ENCODE data around the gene FAM53B. TPM values are rescaled to one million over a fixed set of nuclear protein-coding genes. Genes with fewer than 3 reads are reported as not detected.
A peak's percentile ranks its signal among the peaks of the same experiment; 100 is the strongest.
"Not testable (repeated sequence)": the region's sequence is repeated elsewhere in the genome, so short reads cannot be mapped to it uniquely, and the experiment has no call there.

Gene FAM53B
- total RNA-seq, 1 donor from 2014 or later = 38.1 TPM

DNA sequence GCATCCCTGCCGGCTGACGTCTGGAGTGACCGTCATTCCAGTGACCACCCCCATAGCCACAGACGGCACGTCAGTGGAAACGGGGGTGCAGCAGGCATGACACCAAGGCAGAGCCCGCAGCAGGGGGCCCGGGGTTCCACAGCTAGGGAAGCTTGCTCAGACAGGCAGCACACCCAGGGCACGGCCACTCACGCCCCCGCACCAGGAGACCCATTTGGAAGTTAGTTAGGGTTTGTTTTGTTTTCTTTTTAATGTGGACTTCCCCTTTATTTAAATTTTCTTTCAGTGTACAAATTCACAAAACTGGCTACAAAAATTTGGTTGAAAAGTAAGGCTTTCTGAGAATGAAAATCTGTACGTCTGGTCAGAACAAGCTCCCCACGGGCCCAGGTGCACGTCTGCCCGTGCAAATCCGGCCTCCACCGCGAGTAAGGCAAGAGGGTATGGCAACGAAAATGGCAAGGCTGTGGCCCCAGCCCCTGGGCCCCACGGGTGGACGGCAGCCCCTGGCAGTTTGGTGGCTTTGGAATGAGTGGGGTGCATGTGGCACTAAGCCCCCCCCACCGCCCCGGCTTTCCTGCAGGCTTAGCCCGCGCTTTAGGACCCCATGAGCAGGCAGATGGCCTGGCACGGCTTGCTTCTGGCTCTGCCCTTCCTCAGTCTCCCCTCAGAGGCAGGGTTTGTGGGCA lies 124.2 kb downstream of the FAM53B start:
- no peak for ATAC-seq (ENCODE audit: poor library complexity)
- no peak for DNase-seq
- intact Hi-C loops (cut with DNase I) = loop anchor here (5.0 kb wide), 1 partner anchor 78 kb away; no protein-coding TSS in a partner anchor

DNA sequence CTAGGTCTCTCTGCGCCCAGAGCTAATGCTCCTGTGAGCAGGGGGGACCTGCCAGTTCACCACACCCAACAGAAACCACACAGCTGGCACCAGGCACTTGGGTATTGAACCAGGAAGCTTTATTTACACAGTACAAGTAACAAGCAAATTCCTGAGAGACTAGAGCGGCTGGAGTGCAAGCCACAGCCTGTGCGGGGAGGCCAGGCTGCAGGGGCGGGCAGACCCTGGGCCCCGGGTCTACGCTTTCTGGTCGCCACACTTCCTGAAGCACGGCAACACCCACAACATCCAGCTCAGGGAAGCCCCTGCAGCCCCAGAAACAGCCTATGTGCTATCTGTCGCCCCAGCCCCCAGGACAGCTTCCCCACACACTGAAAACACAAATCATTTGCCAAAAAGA lies 125.0 kb downstream of the FAM53B start:
- intact Hi-C loops (cut with DNase I) = no loop called here
- ATAC-seq (ENCODE audit: poor library complexity) (no peak), DNase-seq (no peak)

DNA sequence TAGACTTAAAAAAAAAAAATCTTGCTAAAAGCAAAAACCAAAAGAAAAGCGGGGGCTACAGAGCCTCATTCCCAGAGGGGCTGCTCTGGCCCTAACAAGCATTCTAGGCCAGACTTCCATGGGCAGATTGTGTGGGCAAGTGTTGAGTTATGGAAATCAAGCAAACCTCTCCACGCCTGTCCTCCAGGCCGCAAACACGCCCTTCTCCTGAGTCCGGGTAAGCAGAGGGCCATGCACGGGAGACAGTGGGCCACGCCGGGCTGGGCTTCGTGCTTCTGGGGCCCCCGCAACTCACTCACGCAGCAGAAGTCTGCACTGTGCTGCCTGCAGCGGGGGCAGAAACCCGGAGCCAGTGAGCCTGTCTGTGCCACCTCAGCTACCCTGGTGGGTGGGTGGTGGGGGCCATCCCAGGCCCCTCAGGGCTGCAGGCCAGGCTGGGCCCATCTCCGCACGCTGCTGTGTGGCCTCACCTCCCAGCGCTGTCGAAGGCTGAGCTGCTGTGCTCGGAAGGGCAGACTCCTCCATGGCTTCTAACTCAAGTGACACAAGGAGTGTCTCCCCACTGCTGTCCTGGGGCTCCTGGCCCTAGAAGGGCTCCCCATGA lies 125.6 kb downstream of the FAM53B start:
- intact Hi-C loops (cut with DNase I) = no loop called here
- no peak for DNase-seq
- no peak for ATAC-seq (ENCODE audit: poor library complexity)

DNA sequence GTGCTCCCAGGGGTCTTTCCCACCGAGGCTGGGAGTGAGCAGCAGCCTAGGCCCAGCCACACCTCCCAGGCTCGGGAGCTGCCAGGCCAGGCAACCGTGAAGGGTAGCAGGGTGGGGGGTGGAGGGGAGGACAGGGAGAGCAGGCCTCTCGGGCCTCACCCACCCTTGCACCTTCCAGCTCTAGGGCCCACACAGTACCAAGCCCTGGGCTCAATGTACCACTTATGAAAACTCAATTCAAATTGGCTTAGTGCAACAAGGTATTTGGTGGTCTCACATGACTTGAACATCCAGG lies 127.4 kb downstream of the FAM53B start:
- no peak for ATAC-seq (ENCODE audit: poor library complexity)
- no peak for DNase-seq
- intact Hi-C loops (cut with DNase I) = no loop called here

DNA sequence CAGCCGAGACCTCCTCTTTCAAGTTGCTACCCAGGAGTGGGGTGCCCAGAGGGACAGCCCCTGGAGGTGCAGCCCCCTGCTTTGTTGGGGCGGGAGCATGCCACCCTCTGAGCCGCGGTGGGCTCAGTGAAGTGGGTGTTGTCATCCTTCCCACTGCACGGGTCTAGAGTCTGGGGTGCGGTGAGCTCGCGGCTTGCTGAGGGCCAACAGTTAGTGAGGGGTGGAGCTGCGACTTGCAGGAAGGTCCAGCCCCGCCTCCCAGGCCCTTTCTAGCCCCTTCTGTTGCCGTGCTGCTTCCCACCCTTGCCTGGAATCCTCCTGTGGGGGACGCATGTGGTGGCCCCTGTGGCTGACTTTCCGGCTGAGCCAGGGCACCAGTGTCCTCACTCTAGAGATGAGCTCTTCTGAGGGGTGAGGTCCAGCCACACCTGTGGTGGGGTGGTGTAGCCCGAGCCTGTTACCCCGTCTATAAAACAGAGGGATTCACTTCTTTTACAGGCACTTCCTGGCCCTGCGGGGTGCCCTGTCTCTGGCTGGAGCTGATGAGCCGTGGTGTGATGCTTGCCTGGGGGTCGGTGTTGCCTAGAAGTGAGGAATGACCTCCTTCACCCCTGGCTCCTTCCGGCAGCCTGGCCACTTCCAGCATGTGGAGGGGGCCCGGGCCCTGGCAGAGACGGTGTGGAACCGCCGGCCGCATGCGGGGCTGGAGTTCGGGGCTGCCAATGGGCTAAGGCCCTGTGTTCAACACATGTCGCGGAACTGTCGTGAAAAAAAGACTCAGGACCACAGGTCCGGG lies 127.9 kb downstream of the FAM53B start:
- intact Hi-C loops (cut with DNase I) = no loop called here
- DNase-seq = no peak
- ATAC-seq (ENCODE audit: poor library complexity) = no peak

DNA sequence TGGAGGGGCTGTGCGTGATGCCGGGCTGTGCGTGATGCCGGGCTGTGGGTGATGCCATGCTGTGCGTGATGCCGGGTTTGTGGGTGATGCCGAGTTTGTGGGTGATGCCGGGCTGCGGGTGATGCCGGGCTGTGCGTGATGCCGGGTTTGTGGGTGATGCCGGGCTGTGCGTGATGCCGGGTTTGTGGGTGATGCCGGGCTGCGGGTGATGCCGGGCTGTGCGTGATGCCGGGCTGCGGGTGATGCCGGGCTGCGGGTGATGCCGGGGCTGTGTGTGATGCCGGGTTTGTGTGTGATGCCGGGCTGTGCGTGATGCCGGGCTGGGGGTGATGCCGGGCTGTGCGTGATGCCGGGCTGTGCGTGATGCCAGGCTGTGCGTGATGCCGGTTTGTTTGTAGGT lies 128.9 kb downstream of the FAM53B start:
- DNase-seq (no peak), ATAC-seq (ENCODE audit: poor library complexity) (no peak)
- intact Hi-C loops (cut with DNase I) = no loop called here

DNA sequence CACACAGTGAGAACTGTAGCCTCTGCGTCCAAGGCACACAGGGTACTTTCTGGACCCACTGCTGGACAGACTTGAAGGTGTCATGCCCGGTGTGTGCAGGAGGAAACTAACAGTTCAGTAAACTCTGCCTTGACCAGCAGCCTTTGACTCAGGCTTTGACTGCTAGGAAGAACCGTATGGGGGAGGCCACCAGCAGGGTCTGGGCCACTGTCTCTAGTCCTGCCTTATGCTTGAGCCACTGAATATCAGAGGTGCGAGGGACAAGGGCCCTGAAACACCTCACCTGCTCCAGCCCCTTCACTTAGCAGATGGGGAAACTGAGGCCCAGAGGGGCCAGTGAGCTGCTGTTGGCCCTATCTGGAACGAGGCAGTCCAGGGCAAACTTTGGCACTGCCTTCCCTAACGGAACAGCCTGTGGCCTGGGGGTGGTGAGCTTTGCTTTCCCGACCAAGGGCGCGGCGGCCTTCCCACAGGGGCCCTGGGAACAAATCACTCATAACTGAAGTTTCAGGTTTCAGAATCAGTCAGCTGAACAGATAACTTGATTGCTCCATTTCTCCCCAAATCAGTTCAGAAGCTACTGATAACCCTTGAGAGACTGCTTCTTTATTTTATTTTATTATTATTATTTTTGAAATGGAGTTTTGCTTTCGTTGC lies 130.0 kb downstream of the FAM53B start:
- no peak for DNase-seq
- intact Hi-C loops (cut with DNase I) = no loop called here
- no peak for ATAC-seq (ENCODE audit: poor library complexity)

DNA sequence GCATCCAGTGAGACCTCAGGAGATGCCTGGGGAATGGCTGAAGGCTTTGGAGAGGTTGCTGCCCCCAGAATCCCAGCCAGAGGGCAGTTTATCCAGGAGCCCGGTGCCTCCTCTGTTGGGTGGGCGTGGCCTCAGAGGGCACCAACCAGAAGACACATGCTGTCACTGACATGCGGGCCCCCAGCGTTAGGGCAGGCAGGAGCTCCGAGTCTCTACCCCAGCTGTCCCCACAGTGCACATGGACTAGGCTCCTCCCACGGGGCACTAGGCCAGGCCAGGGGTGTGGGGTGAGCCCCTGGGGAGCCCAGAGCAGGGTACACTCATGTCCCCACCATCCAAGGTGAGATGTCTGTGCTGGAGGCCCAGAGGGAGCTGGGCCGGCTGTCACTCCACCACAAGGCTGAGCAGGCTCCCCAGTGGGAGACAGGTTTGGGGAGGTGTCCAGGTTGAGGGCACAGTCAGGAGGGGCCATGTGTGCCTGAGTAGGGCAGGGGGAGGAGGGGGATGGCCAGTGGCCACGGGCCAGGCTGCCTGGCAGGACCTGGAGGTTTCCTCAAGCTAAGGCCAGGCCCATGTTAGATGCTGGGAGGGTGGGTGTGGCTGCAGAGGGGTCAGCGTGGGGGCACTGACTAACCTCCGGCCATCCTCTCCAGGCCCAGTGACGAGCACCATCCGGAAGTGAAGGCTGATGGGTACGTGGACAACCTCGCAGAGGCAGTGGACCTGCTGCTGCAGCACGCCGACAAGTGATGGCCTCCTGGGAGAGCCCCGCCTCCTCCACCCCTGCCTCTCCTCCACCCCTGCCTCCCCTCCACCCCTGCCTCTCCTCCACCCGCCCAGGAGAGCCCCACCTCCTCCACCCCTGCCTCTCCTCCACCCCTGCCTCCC lies 131.3 kb downstream of the FAM53B start:
- DNase-seq (no peak), ATAC-seq (ENCODE audit: poor library complexity) (peak; percentile 34)
- intact Hi-C loops (cut with DNase I) = no loop called here

DNA sequence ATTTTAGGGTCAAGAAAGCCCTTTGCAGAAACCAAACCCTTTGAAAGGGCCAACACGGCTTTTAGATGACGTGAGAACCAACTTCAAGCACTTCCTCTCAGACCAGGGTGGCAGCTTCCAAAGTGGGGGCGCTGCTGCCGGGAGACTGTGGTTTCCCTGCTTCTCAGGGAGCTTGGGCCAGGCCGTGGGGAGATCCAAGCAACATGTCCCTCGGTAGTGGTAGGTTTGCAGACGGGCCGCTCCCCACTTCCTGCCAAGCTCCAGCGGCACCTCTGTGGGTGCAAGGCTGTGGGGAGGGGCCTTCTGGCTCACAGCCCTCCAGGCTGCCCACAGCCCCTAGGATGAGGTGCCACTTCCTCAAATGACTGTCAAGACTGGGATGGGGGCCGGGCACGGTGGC lies 132.4 kb downstream of the FAM53B start:
- DNase-seq = no peak
- intact Hi-C loops (cut with DNase I) = no loop called here
- ATAC-seq (ENCODE audit: poor library complexity) = no peak

DNA sequence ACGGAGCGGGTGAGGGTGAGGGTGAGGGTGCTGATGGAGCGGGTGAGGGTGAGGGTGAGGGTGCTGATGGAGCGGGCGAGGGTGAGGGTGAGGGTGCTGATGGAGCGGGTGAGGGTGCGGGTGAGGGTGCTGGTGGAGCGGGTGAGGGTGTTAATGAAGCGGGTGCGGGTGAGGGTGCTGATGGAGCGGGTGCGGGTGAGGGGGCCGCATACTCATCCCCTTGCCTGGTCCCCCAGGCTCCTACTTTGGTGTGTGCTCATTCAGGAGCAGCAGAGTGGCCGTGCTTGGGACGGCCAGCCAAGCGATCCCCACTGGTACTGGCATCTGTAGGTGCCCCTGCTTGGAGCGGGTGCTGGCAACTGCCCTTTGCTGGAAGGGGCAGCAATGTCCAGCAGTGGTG lies 133.3 kb downstream of the FAM53B start:
- DNase-seq; ATAC-seq (ENCODE audit: poor library complexity); intact Hi-C loops (cut with DNase I): not testable (repeated sequence)

DNA sequence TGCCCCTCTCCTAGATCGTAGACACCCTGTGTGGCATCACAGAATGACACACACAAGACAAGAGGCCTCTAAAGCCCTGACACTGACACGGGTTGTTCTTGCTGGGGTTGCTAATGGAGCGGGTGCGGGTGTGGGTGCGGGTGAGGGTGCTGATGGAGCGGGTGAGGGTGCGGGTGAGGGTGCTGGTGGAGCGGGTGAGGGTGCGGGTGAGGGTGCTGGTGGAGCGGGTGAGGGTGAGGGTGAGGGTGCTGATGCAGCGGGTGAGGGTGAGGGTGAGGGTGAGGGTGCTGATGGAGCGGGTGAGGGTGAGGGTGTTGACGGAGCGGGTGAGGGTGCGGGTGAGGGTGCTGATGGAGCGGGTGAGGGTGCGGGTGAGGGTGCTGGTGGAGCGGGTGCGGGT lies 134.0 kb downstream of the FAM53B start:
- intact Hi-C loops (cut with DNase I); DNase-seq; ATAC-seq (ENCODE audit: poor library complexity): not testable (repeated sequence)

DNA sequence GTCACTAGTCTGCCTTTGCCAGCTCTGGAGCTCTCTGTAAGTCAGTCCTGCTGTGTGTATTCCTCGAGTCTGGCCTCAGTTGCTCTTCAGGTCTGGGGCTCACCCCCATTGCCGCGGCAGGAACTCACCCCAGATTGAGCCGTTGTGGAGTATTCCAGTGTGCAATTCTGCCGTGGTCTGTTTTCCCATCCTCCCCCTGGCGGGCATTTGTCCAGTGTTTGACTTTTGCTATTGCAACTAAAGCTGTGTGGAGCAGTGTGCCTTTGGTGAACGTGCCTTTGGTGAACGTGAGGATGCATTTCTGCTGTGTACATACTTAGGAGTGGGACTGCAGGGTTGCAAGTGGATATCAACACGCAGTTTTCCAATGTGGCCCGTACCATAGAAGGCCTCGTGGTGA lies 134.5 kb downstream of the FAM53B start:
- ATAC-seq (ENCODE audit: poor library complexity) = no peak

DNA sequence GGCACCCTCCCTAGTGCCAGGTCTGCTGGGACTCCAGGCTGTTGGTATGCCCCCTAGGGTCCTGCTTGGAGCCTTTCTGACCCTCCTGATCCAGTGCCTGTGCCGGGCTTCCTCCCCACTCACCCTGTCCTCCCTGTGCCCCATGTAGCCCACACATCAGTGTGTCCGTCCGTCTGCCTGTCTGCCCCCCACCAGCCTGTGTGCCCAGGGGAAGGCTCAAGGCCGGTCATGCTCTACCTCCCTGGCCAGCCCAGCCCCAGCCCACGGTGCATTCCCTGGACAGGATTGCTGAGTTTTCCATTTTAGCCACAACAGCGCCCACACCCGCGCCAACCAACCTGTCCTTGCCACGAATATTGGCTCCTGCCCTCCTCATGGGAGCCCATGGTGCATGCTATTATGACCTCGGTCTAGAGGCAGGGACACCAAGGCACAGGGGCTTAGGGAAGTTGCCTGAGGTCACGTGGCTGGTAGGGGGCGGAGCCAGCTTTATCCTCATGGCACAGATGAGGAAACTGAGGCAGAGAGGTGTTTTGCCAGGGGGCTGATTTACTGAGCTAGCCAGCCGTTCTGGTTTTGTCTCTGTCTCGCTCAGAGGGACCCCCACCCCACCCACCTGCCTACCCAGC lies 136.0 kb downstream of the FAM53B start:
- ATAC-seq (ENCODE audit: poor library complexity) (no peak), DNase-seq (no peak)
- intact Hi-C loops (cut with DNase I) = loop anchor here (5.0 kb wide), 1 partner anchor 36 kb away; no protein-coding TSS in a partner anchor

More for the DNA sequence above, 134.5 kb downstream of the FAM53B start:
- intact Hi-C loops (cut with DNase I) = loop anchor here (5.0 kb wide), 1 partner anchor 37 kb away; no protein-coding TSS in a partner anchor
- no peak for DNase-seq

DNA sequence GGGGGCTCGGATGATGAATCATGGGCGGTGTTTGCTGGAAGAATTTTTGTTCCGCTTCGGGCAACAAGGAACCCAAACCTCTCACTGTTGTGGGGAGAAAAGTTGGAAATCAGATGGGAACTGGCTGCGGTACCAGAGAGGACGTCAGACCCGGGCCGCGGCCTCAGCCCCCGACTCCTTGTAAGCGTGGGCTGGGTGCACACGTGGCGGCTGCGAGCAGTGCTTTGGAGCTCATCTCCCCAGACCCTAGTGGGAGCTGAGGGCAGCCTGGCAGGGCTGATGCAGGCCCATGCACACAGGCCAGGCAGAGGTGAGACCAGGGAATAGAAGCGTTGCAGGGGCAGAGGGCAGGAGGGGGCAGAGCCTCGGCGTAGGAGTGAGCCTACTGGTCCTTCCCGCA lies 136.5 kb downstream of the FAM53B start:
- intact Hi-C loops (cut with DNase I) = loop anchor here (5.0 kb wide), 1 partner anchor 35 kb away; no protein-coding TSS in a partner anchor
- ATAC-seq (ENCODE audit: poor library complexity) = no peak
- no peak for DNase-seq

DNA sequence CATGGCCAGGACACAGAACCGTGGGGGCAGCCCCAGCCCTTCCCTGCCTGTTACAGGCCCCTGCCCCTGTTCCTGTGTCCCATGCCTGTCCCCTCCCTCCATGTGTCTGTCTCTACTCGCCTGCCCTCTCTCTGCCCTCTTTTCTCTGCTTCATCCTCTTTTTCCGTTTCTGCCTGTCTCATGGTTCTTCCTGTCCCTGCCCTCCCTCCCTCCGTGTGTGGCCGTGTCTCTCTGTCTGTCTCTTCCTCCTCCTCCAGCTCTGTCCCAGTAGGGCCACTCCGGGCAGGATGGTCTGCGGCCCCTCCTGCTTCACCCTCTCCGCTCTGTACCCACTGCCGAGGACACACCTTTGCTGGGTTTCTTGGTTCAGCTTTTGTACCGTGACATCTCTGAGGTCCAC lies 137.4 kb downstream of the FAM53B start:
- DNase-seq = no peak
- no peak for ATAC-seq (ENCODE audit: poor library complexity)
- intact Hi-C loops (cut with DNase I) = loop anchor here (5.0 kb wide), 1 partner anchor 35 kb away; no protein-coding TSS in a partner anchor

DNA sequence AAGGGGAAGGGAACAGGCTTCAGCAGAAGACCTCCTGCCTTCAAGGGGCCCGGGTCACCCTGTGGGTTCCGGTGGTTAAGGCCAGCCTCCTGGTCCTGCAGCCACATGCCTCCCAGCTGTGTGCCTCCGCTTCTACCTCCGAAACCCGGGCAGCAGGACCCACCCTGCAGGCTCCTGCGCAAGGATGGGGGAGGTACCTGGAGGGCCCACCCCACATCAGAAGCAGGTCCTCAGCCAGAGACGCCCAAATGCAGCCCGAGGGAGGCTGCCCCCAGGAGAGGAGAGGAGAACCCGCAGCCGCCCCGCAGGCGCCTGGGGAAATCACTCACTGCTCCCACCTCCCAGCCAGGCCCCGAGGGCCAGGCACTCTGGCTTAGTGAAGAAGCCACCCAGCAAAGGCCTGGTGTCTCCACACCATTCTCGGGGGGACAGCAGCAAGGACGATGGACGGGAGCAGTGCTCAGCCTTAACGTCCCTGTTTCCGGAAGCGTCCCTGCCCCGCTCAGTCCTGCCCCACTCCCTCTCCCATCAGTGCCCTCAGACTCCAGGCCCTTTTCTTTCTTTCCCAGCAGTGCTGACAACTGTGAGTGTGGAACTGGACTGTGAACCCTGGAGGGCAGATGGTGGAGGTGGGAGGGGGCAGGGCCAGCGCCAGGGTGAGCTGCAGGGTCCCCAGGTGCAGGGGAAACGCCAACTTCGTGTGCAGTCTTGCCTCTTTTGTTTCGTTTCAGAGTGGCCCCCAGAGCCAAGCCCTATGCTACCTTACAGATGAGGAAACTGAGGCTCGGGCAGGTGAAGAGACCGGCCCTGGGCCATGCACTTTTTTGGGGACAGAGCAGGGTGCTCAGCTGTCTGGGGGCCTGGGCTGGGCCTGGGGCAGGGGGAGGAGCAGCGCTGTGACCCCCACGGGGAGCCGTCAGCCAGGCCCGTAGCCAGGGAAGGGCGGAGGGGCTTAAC lies 138.0 kb downstream of the FAM53B start:
- no peak for ATAC-seq (ENCODE audit: poor library complexity)
- DNase-seq = no peak
- intact Hi-C loops (cut with DNase I) = loop anchor here (5.0 kb wide), 1 partner anchor 34 kb away; no protein-coding TSS in a partner anchor

DNA sequence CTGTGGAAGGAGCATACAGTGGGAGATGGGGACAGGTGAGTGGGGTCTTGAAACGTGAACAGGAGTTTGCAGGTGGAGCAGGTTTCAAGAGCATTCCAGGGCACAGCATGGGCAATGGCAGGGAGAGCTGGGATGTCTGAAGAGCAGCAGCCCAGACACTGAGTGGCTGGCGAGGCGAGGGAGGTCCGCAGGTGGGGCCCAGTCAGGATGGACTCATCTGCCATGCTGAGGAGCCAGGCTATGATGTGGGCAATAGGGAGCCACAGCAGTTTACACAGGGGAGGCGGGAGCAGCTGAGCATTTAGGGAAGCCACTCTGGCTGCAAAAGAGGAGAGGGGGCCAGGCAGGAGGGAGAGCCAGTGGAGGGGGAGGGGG lies 138.7 kb downstream of the FAM53B start:
- DNase-seq = no peak
- intact Hi-C loops (cut with DNase I) = loop anchor here (5.0 kb wide), 1 partner anchor 33 kb away; no protein-coding TSS in a partner anchor

More for the DNA sequence above, 138.7 kb downstream of the FAM53B start:
- ATAC-seq (ENCODE audit: poor library complexity) = no peak

All from Right ventricle myocardium superior (tissue), 1 donor.